Hepatocyte (in vitro differentiated cells): ENCODE data around the gene KIAA1217. TPM values are rescaled to one million over a fixed set of nuclear protein-coding genes. Genes with fewer than 3 reads are reported as not detected.
A peak's percentile ranks its signal among the peaks of the same experiment; 100 is the strongest.

Experiments
- DNase-seq: peaks from one replicate; pipeline ENCODE4 v3.0.0-alpha.2; 2016; ENCODE audit warnings: low spot score
- H2AFZ ChIP-seq: fragments of 200-600 bp; sonication (generic); 2 replicates; pipeline ENCODE4 v1.6.0; 2016; ENCODE audit warnings: antibody characterized with exemption, mild to moderate bottlenecking
- H3K27ac ChIP-seq: fragments of 200-600 bp; sonication (generic); 2 replicates; pipeline ENCODE4 v1.5.1; 2016; ENCODE audit warnings: mild to moderate bottlenecking
- H3K27me3 ChIP-seq: fragments of 200-600 bp; sonication (generic); 2 replicates; pipeline ENCODE4 v1.6.1; 2016
- H3K36me3 ChIP-seq: fragments of 200-600 bp; sonication (generic); replicated peaks from 2 replicates; pipeline ENCODE4 v1.5.1; 2016; ENCODE audit warnings: low read depth; ENCODE audit not compliant: insufficient read depth
- H3K4me1 ChIP-seq: fragments of 200-600 bp; sonication (generic); 2 replicates; pipeline ENCODE4 v1.5.1; 2016; ENCODE audit warnings: mild to moderate bottlenecking, moderate library complexity; ENCODE audit not compliant: insufficient read depth
- H3K4me2 ChIP-seq: fragments of 200-600 bp; sonication (generic); 2 replicates; pipeline ENCODE4 v1.6.0; 2016
- H3K4me3 ChIP-seq: fragments of 200-600 bp; sonication (generic); 2 replicates; pipeline ENCODE4 v1.5.1; 2016; ENCODE audit warnings: mild to moderate bottlenecking
- H3K79me2 ChIP-seq: fragments of 200-600 bp; sonication (generic); 2 replicates; pipeline ENCODE4 v1.6.0; 2017; ENCODE audit warnings: mild to moderate bottlenecking
- H3K9me2 ChIP-seq: fragments of 200-600 bp; sonication (generic); replicated peaks from 2 replicates; pipeline ENCODE4 v1.6.0; 2017; ENCODE audit warnings: mild to moderate bottlenecking; ENCODE audit not compliant: insufficient read depth
- H3K9me3 ChIP-seq: fragments of 200-600 bp; sonication (generic); 2 replicates; pipeline ENCODE4 v1.5.1; 2016; ENCODE audit warnings: low read depth, mild to moderate bottlenecking
- H4K20me1 ChIP-seq: fragments of 200-600 bp; sonication (generic); 2 replicates; pipeline ENCODE4 v1.6.0; 2016; ENCODE audit warnings: mild to moderate bottlenecking; ENCODE audit not compliant: insufficient read depth, poor library complexity, severe bottlenecking
- CTCF ChIP-seq: fragments of 200-600 bp; sonication (generic); IDR thresholded peaks from 2 replicates; pipeline ENCODE4 v1.5.1; 2016; ENCODE audit warnings: antibody characterized with exemption, mild to moderate bottlenecking; ENCODE audit not compliant: poor library complexity
- EZH2 ChIP-seq: fragments of 200-600 bp; sonication (generic); IDR thresholded peaks from 2 replicates; pipeline ENCODE4 v1.6.1; 2016; ENCODE audit warnings: antibody characterized with exemption, mild to moderate bottlenecking, borderline replicate concordance
- EZH2phosphoT487 ChIP-seq: fragments of 200-600 bp; sonication (generic); IDR thresholded peaks from one replicate; pipeline ENCODE4 v1.6.1; 2018; ENCODE audit warnings: antibody characterized with exemption, mild to moderate bottlenecking, low read depth, moderate library complexity; ENCODE audit not compliant: unreplicated experiment, severe bottlenecking
- WGBS: methylation state at CpG from one replicate; pipeline ENCODE4 v1.1.6; 2016; ENCODE audit warnings: low lambda C conversion rate; ENCODE audit errors: missing lambda C conversion rate; 5-methylcytosine and 5-hydroxymethylcytosine counted together
- polyA plus RNA-seq: library from polyadenylated mRNA; unstranded; fragments of >200 nt; fragmentation: Nextera tagmentation; extraction: Ambion mirVana; gene quantifications from 2 replicates; pipeline ENCODE4 v1.2.1, GENCODE V29; 2016
- total RNA-seq: library from RNA; depleted of rRNA; stranded (reverse); fragments of >200 nt; gene quantifications from 2 replicates; pipeline ENCODE4 v1.2.3, GENCODE V29; 2014

KIAA1217 gene
- total and polyA plus RNA-seq, 2 experiments from 2014 or later = 31.6 to 33.2 TPM

DNA sequence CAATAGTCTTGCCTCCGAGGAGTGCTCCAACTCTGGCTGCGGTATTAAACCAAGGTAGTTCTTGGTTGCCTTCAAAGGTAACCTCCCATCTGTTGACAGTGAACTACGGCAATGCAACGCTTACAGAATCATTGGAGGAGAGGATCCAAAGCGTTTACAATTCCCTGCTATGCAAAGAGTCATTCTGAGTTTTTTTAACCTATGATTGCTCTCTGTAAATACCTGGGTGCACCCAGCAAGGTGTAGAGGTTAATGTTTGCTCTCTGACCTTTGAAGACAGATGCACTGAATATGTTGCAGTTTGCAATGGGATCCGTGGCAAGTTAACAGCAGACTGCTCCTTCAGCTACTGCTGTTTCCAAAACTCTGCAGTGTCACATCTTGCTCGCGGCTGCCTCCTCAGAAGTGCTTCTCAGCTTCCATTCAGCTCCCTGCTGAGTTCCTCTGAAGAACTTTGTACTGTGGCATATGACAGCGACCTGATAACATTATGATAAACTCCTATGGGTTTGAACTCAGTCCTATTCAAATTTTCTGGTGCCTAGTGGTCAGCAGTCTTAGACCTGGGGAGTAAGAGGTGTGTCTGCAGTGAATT lies 29.0 kb downstream of the KIAA1217 start:
- Histone ChIP-seq H3K9me3 (no peaks in the 10 kb centered on the region), H3K4me1 (peaks cover 43% of the 10 kb centered on the region), H3K9me2 (no peaks in the 10 kb centered on the region), H3K4me3 (no peak overlapping the region), H2AFZ (no peak overlapping the region), H3K27ac (peak overlapping the region; percentile 87), H3K36me3 (no peaks in the 10 kb centered on the region), H4K20me1 (no peaks in the 10 kb centered on the region), H3K27me3 (no peaks in the 10 kb centered on the region), H3K4me2 (peak overlapping the region; percentile 73), H3K79me2 (peaks cover 50% of the 10 kb centered on the region)
- TF ChIP-seq EZH2phosphoT487 = no peak
- TF ChIP-seq CTCF = no peak
- TF ChIP-seq EZH2 = no peak
- 24% methylated on average over 9 of the region's 9 CpGs for whole genome bisulfite sequencing
- peak; percentile 46 for DNase-seq

DNA sequence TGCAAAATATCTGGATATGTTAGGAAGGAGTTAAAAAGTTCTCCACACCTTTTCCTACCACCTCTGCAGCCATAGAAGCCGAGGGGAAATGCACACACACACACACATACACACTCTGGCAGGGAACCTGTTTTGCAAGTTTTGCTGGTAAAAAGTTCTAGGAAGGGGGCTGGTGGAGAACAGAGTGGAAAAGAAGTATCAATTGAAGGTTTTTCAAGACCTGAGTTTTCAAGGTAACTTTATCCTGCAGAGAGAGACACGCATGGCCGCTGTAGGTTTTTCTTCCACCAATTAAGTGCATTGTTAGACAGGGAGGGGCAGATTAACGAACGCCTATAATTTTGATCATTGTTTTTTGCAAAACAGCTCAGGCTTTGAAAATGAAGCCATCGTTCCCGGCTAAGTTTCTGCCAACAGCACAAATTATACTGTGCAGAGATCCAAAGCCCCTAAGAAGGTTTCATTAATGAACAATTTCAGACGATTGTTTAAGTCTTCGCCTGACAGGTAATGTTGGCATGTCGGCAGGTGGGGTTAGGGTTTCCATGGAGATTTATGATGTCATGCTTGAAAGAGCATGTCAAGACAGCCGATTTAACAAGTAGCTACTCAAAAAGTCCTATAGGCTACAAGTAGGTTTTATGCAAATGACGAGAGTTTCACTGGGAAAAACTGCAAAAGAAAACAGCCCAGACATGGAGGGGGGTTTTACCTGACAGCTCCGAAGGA lies 29.7 kb downstream of the KIAA1217 start:
- Histone ChIP-seq H3K9me3 (no peaks in the 10 kb centered on the region), H3K36me3 (no peaks in the 10 kb centered on the region), H3K27ac (peak overlapping the region; percentile 87), H3K4me1 (peaks cover 43% of the 10 kb centered on the region), H3K79me2 (peaks cover 57% of the 10 kb centered on the region), H3K4me3 (peak overlapping the region; percentile 11), H3K4me2 (peak overlapping the region; percentile 73), H3K27me3 (no peaks in the 10 kb centered on the region), H3K9me2 (no peaks in the 10 kb centered on the region), H4K20me1 (no peaks in the 10 kb centered on the region), H2AFZ (no peak overlapping the region)
- TF ChIP-seq CTCF = no peak
- TF ChIP-seq EZH2 = no peak
- TF ChIP-seq EZH2phosphoT487 = no peak
- peak; percentile 65 for DNase-seq
- 19% methylated on average over 13 of the region's 13 CpGs for WGBS

DNA sequence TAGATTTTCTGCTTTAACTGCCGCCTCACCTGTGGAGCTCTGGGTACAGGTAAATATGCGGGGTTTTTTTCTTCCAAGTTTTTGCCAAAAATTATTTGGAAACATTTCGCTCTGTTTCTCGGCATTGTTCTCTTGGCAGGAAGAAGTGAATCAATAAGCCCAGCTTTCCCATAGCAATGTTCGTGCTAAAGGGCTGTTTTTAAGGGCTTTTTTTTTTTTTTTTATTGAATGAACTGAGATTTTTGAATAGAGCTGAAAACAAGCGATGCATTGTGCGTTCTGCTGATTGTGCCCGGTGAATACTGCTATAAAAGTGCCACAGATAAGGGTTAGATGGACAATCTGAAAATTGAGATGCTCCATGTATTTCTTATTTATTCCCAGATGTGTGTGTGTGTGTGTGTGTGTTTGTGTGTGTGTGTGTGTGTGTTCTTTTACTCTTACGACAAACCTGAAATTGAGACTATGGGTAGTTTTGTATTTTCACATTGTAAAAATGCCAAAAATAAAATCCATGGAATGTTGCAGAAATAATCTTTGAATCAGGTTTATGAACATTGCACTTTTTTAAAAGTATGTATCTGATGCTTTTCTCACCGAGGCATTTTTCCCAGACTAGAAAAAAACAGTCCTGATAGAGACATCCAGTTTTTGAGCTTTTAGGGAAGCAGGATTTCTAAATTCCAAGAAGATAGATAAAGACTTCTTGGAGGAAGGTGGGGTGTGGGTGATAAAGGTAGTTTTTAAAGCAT lies 30.5 kb downstream of the KIAA1217 start:
- Histone ChIP-seq H2AFZ (peak overlapping the region; percentile 23), H3K4me2 (peak overlapping the region; percentile 73), H3K4me3 (peak overlapping the region; percentile 22)

More for the DNA sequence above, 30.5 kb downstream of the KIAA1217 start:
- DNase-seq = no peak
- H4K20me1 ChIP-seq = no peaks in the 10 kb centered on the region
- H3K9me3 ChIP-seq = no peaks in the 10 kb centered on the region
- no peaks in the 10 kb centered on the region for H3K27me3 ChIP-seq
- 27% methylated on average over 10 of the region's 10 CpGs for WGBS
- H3K9me2 ChIP-seq = no peaks in the 10 kb centered on the region
- H3K27ac ChIP-seq = peak overlapping the region; percentile 87
- peaks cover 43% of the 10 kb centered on the region for H3K4me1 ChIP-seq
- TF ChIP-seq CTCF (no peak), EZH2phosphoT487 (no peak), EZH2 (no peak)
- H3K79me2 ChIP-seq = peaks cover 60% of the 10 kb centered on the region
- no peaks in the 10 kb centered on the region for H3K36me3 ChIP-seq
